Heart right ventricle (tissue), 16 donors: Measurements from ENCODE around the gene ZNF484. TPM values are rescaled to one million over a fixed set of nuclear protein-coding genes. Genes with fewer than 3 reads are reported as not detected.
"Not testable (repeated sequence)": the region's sequence is repeated elsewhere in the genome, so short reads cannot be mapped to it uniquely, and the experiment has no call there.

ENCODE experiments used
- ATAC-seq, 8 donors: fragments of 200-7000 bp; cut with Tn5 transposase; one replicate each; pipeline ENCODE4 v1.9.1; 2020; ENCODE audit warnings: mild to moderate bottlenecking in 8 of 8, moderate library complexity in 8 of 8, moderate number of reproducible peaks in 1 of 8
- DNase-seq, 2 donors: peaks; one replicate each; pipeline ENCODE4 v3.0.0-alpha.2; 2020
- H3K27ac ChIP-seq, 10 donors: fragments of 200-600 bp; sonication (generic) in 2 of 10; one replicate each; pipeline versions ENCODE4 v1.5.0 to v1.8.0; 2020 to 2022; ENCODE audit warnings: mild to moderate bottlenecking in 3 of 10
- H3K27me3 ChIP-seq, 7 donors: fragments of 200-600 bp; one replicate each; pipeline ENCODE4 v1.8.0; 2021 to 2022; ENCODE audit warnings: mild to moderate bottlenecking in 2 of 7
- H3K36me3 ChIP-seq, 9 donors: fragments of 200-600 bp; sonication (generic) in 1 of 9; one replicate each; pipeline versions ENCODE4 v1.5.0 to v1.8.0; 2020 to 2022; ENCODE audit warnings: mild to moderate bottlenecking in 2 of 9
- H3K4me1 ChIP-seq, 9 donors: fragments of 200-600 bp; sonication (generic) in 1 of 9; one replicate each; pipeline versions ENCODE4 v1.5.0 to v1.8.0; 2020 to 2022; ENCODE audit warnings: mild to moderate bottlenecking in 4 of 9
- H3K4me3 ChIP-seq, 10 donors: fragments of 200-600 bp; sonication (generic) in 2 of 10; one replicate each; pipeline versions ENCODE4 v1.5.0 to v1.8.0; 2020 to 2022; ENCODE audit warnings: mild to moderate bottlenecking in 7 of 10, moderate library complexity in 2 of 10
- H3K9me3 ChIP-seq, 11 donors: fragments of 200-600 bp in 10 of 11; sonication (generic) in 2 of 11; one replicate each; pipeline versions ENCODE4 v1.5.0 to v1.8.0; 2013 to 2022; ENCODE audit warnings: mild to moderate bottlenecking in 2 of 11, control low read depth in 1 of 11, moderate library complexity in 1 of 11
- CTCF ChIP-seq, 9 donors: fragments of 200-600 bp; sonication (generic) in 2 of 9; IDR thresholded peaks; one replicate each; pipeline versions ENCODE4 v1.5.0 to v1.8.0; 2021 to 2022; ENCODE audit warnings: antibody characterized with exemption in 9 of 9, mild to moderate bottlenecking in 5 of 9, moderate library complexity in 1 of 9
- WGBS, 2 donors: extraction: QIAGEN DNeasy Blood & Tissue Kit; methylation state at CpG; one replicate each; pipeline ENCODE4 v1.1.7; 2013; ENCODE audit warnings: inconsistent platforms in 1 of 2; 5-methylcytosine and 5-hydroxymethylcytosine counted together
- intact Hi-C, 10 donors: fragments of 100-400 bp; cut with DNase I; formaldehyde crosslinking; loops; one replicate each; pipeline versions ENCODE4 v1.11.1 to v1.14.2; 2022
- polyA plus RNA-seq, 2 donors: library from polyadenylated mRNA; stranded (reverse); fragments of 200-250 nt; gene quantifications; one replicate each; pipeline ENCODE4 v1.2.3, GENCODE V29; 2013
- total RNA-seq, 10 donors: library from RNA; stranded (reverse); fragmentation: NEBNext Ultra II Directional in 3 of 10; extraction: Animal tissue kit (Norgen Biotek cat#: 25700) in 3 of 10; gene quantifications; one replicate each; pipeline versions ENCODE4 v1.2.1 to v1.2.4, GENCODE V29; 2021 to 2023
- donor health status: Arrhythmogenic right ventricular cardiomyopathy.
- donor health status: ischemic (EF 13 %, LVEDD 7.1; RV severe dilation, severe dysfunction).
- donor health status: healthy with polysubstance abuse.
- donor health status: DM: no; HTN: yes; CAD: no.
- donor health status: DM: no; HTN: no; CAD: no.
- donor health status: ischemic (EF 25% LVEDD 6.9; RV normal size, moderate dysfunction).
- donor health status: ischemic (EF 25% LVEDD 5.7; RV mildly dilated, moderate dysfunction).
- donor health status: healthy.
- donor health status: DM: yes; HTN: yes; CAD: no.
- donor health status: Ischemic cardiomyopathy.
- donor health status: ischemic (EF 35%, LVEDD 5.7; RV mildly dilated, moderate dysfunction).
- donor health status: nonischemic (EF 11% LVEDD 7.7; RV severe dilation, severe dysfunction).
- donor health status: DM: yes; HTN: yes; CAD: no.
- donor health status: PGD.
- donor health status: ischemic (EF 29% LVEDD 5.4; RV normal size, mild dysfunction).
- donor health status: nonischemic (EF 23%, LVEDD 6.1; RV moderate dilation, normal function).

The ZNF484 gene
- total and polyA plus RNA-seq, 12 donors = 0.71 to 7.8 (median 6.2) TPM

- no peak for DNase-seq
Measured at GRCh38 chr9:92911511-92912475, 34.0 kb upstream of the ZNF484 start.

GRCh38 chr9:92905137-92905536 is 27.3 kb upstream of the ZNF484 start:
- WGBS, 2 donors = 49 to 56% methylated on average over 6 of the region's 6 CpGs
- peaks cover 0 to 27% (median 4%) of the 10 kb centered on the region in 7 donors for H3K27me3 ChIP-seq
- H3K4me3 ChIP-seq, ATAC-seq, intact Hi-C loops, H3K36me3 ChIP-seq, H3K9me3 ChIP-seq, DNase-seq, H3K27ac ChIP-seq, H3K4me1 ChIP-seq: not testable (repeated sequence)

More at GRCh38 chr9:92911511-92912475, 34.0 kb upstream of the ZNF484 start:
- ATAC-seq = no peak
- no peaks in the 10 kb centered on the region for H3K36me3 ChIP-seq
- WGBS, 2 donors = 57 to 64% methylated on average over 11 of the region's 11 CpGs
- H3K27me3 ChIP-seq = peaks cover 7 to 57% (median 25%) of the 10 kb centered on the region in 7 donors
- no peak overlapping the region for H3K27ac ChIP-seq
- no peak overlapping the region for H3K4me3 ChIP-seq
- no peaks in the 10 kb centered on the region for H3K9me3 ChIP-seq
- no peak for TF ChIP-seq CTCF (IDR thresholded peaks at IDR 0.05)
- intact Hi-C loops = no loop called here
- H3K4me1 ChIP-seq = no peaks in the 10 kb centered on the region

GRCh38 chr9:92897323-92897722 is 19.5 kb upstream of the ZNF484 start:
- Histone ChIP-seq H3K27ac (no peak overlapping the region), H3K36me3 (no peaks in the 10 kb centered on the region), H3K9me3 (peaks cover 0 to 3% (median 0%) of the 10 kb centered on the region in 11 donors), H3K27me3 (no peaks in the 10 kb centered on the region), H3K4me3 (no peak overlapping the region), H3K4me1 (no peaks in the 10 kb centered on the region)
- intact Hi-C loops = no loop called here
- ATAC-seq (no peak), DNase-seq (no peak)
- no peak for TF ChIP-seq CTCF (IDR thresholded peaks at IDR 0.05)
- 87 to 94% methylated on average over 3 of the region's 3 CpGs for WGBS, 2 donors

DNA sequence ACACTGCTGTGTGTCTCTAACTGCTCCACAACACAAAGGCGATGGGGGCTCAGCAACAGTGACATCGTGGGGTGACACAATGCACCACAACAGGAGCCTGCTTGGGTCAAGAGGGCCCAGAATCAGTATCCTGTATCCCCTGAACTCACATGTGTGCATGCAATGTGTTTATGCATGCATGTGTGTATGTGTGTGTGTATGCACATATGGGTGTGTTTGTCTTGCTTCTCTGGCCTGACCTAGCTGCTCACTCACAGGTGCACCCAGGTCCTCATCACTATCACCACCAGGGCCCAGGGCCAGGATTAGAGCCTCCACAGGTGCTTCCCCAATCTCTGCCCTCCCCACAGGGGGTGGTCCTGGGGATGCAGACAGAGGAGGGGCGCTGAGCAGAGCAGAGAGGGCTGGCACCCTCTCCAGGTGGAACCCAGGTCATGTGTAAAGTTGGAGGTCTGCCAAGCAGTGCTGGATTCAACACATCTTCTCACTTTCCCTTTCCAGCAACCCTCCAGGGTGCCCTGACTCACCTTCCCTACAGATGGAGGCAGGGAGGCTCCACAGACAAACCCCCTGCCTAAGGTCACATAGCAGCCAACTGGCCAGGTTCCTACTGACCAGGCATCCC is 18.1 kb upstream of the ZNF484 start:
- DNase-seq (no peak), ATAC-seq (no peak)
- 90% methylated on average over 3 of the region's 3 CpGs for WGBS, 2 donors
- Histone ChIP-seq H3K27me3 (no peaks in the 10 kb centered on the region), H3K36me3 (no peaks in the 10 kb centered on the region), H3K9me3 (peaks cover 0 to 2% (median 0%) of the 10 kb centered on the region in 11 donors), H3K27ac (no peak overlapping the region), H3K4me3 (no peak overlapping the region), H3K4me1 (no peaks in the 10 kb centered on the region)
- intact Hi-C loops = no loop called here
- no peak for TF ChIP-seq CTCF (IDR thresholded peaks at IDR 0.05)
